DND-41 (cell line): ENCODE results near the gene PTPRR.

ENCODE experiments used
- ATAC-seq: fragments of 200-7000 bp; cut with Tn5 transposase; 3 replicates; pipeline ENCODE4 v1.9.1; 2021; ENCODE audit warnings: low read depth; ENCODE audit not compliant: insufficient read depth
- DNase-seq: peaks from one replicate; pipeline ENCODE4 v3.0.0-alpha.2; 2020
- H2AFZ ChIP-seq: 2 replicates; pipeline ENCODE4 v1.6.0; 2012; ENCODE audit warnings: low read depth, low read length
- H3K27ac ChIP-seq: 2 replicates; pipeline ENCODE4 v1.5.1; 2012; ENCODE audit warnings: low read length, inconsistent platforms
- H3K27me3 ChIP-seq: fragments of 200-600 bp; sonication (generic); 2 replicates; pipeline ENCODE4 v1.6.0; 2012; ENCODE audit warnings: low read length, mild to moderate bottlenecking, inconsistent platforms; ENCODE audit not compliant: insufficient read depth, poor library complexity
- H3K36me3 ChIP-seq: 2 replicates; pipeline ENCODE4 v1.5.1; 2012; ENCODE audit warnings: low read length, inconsistent platforms; ENCODE audit not compliant: insufficient read depth
- H3K4me1 ChIP-seq: 2 replicates; pipeline ENCODE4 v1.5.1; 2012; ENCODE audit warnings: mild to moderate bottlenecking, low read length; ENCODE audit not compliant: insufficient read depth
- H3K4me2 ChIP-seq: 2 replicates; pipeline ENCODE4 v1.6.0; 2012; ENCODE audit warnings: mild to moderate bottlenecking, moderate library complexity, low read length, inconsistent platforms; ENCODE audit not compliant: insufficient read depth
- H3K4me3 ChIP-seq, 2 experiments: fragments of 200-600 bp in 1 of 2; shearing (Covaris generic) in 1 of 2; 2 replicates each; pipeline ENCODE4 v1.5.1; 2012 to 2016; ENCODE audit warnings: inconsistent platforms in 2 of 2, low read length in 2 of 2, mild to moderate bottlenecking in 2 of 2, low read depth in 1 of 2, moderate library complexity in 1 of 2
- H3K79me2 ChIP-seq: 2 replicates; pipeline ENCODE4 v1.6.0; 2012; ENCODE audit warnings: low read length, inconsistent platforms; ENCODE audit not compliant: insufficient read depth
- H3K9ac ChIP-seq: 2 replicates; pipeline ENCODE4 v1.6.0; 2012; ENCODE audit warnings: low read depth, mild to moderate bottlenecking, inconsistent platforms, low read length, moderate library complexity
- H3K9me3 ChIP-seq: 2 replicates; pipeline ENCODE4 v1.5.1; 2012; ENCODE audit warnings: low read length, moderate library complexity, mild to moderate bottlenecking, inconsistent platforms; ENCODE audit not compliant: insufficient read depth, severe bottlenecking
- H4K20me1 ChIP-seq: 2 replicates; pipeline ENCODE4 v1.6.0; 2012; ENCODE audit warnings: low read length; ENCODE audit not compliant: insufficient read depth
- EZH2 ChIP-seq: IDR thresholded peaks from 3 replicates; pipeline ENCODE4 v1.6.1; 2012; ENCODE audit warnings: borderline replicate concordance, low read depth, mild to moderate bottlenecking, moderate library complexity, low read length, inconsistent platforms; ENCODE audit not compliant: severe bottlenecking
- TF ChIP-seq, protein P1 (sequence below): IDR thresholded peaks from 2 replicates; pipeline ENCODE4 v1.5.1; 2012; ENCODE audit warnings: borderline replicate concordance, low read length, moderate library complexity, mild to moderate bottlenecking; ENCODE audit not compliant: poor library complexity, severe bottlenecking; ENCODE audit errors: extremely low read depth

PTPRR gene

DNA sequence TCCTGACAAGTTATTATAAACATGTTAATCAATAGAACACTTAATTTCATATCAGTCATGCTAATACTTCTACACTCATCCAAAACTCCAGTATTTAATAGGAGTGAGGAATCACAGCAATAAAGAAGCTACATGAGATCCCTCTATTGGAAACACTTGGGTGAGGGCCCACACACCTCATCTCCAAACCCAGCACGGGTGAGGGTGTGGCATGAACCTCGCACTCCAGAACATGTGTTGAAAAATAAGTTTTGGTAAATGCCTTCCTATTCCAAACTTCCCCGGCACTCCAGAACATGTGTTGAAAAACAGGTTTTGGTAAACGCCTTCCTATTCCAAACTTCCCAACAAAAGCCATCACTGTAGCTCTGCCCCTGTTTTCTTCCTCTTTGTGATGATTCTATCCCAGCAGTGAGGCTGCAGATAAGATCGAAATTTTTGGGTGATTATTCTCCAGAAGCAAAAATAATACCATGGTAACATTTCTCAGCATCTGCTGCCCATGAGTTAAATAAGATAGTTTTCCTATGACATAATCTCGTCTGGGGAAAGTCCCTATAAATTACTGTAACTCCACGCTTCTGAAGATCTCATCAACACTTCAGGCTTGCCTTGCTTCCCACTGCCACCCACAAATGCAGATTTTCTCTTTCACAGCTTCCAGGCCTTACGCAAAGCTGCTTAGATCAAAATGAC, 258.9 kb downstream of the PTPRR start:
- no peak for ATAC-seq
- Histone ChIP-seq H2AFZ (no peak overlapping the region), H3K4me2 (no peak overlapping the region), H3K79me2 (no peaks in the 10 kb centered on the region), H3K4me3 (no peak overlapping the region), H3K4me1 (no peaks in the 10 kb centered on the region), H3K27ac (no peak overlapping the region), H3K36me3 (no peaks in the 10 kb centered on the region), H3K9ac (no peak overlapping the region), H3K27me3 (no peaks in the 10 kb centered on the region), H4K20me1 (no peaks in the 10 kb centered on the region), H3K9me3 (no peaks in the 10 kb centered on the region)
- no peak for DNase-seq
- TF ChIP-seq, protein P1, sequence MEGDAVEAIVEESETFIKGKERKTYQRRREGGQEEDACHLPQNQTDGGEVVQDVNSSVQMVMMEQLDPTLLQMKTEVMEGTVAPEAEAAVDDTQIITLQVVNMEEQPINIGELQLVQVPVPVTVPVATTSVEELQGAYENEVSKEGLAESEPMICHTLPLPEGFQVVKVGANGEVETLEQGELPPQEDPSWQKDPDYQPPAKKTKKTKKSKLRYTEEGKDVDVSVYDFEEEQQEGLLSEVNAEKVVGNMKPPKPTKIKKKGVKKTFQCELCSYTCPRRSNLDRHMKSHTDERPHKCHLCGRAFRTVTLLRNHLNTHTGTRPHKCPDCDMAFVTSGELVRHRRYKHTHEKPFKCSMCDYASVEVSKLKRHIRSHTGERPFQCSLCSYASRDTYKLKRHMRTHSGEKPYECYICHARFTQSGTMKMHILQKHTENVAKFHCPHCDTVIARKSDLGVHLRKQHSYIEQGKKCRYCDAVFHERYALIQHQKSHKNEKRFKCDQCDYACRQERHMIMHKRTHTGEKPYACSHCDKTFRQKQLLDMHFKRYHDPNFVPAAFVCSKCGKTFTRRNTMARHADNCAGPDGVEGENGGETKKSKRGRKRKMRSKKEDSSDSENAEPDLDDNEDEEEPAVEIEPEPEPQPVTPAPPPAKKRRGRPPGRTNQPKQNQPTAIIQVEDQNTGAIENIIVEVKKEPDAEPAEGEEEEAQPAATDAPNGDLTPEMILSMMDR, result no peak
- TF ChIP-seq EZH2, result no peak

DNA sequence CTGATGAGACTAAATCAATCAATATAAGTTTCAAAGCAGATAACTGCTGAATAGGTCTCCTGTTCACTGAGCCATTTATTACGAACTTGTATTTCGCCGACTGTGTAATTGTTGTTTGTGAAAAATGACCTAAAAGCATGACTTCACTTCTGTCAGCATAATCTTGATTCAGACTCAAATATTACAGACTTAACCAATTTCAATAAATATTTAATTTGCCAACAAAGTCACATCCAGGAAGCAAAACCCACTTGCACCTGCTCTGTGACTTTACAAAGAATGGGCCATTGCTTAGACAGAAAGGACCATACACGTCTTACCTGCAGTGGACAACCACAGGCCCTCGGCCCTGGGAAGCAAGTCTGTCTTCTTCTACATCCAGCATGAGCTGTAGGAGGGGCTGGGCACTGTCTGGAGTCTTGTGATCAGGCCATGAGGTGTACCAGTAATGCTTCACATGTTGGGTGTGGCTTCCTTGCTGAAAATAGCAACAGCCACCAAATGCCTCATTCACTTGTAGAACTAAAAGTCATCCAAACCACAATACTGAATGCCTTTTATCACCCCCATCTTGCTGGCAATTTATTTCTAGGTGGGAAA, 259.8 kb downstream of the PTPRR start:
- TF ChIP-seq, protein P1, result no peak
- TF ChIP-seq EZH2, result no peak
- DNase-seq (no peak), ATAC-seq (no peak)
- Histone ChIP-seq H4K20me1 (no peaks in the 10 kb centered on the region), H3K36me3 (no peaks in the 10 kb centered on the region), H2AFZ (no peak overlapping the region), H3K9ac (no peak overlapping the region), H3K9me3 (no peaks in the 10 kb centered on the region), H3K4me1 (no peaks in the 10 kb centered on the region), H3K4me3 (no peak overlapping the region), H3K4me2 (no peak overlapping the region), H3K27ac (no peak overlapping the region), H3K79me2 (no peaks in the 10 kb centered on the region), H3K27me3 (no peaks in the 10 kb centered on the region)

GRCh38 chr12:70660002-70660604, 260.4 kb downstream of the PTPRR start:
- no peak for ATAC-seq
- H3K27me3 ChIP-seq, result no peaks in the 10 kb centered on the region
- no peak overlapping the region for H3K4me2 ChIP-seq

More at GRCh38 chr12:70660002-70660604, 260.4 kb downstream of the PTPRR start:
- no peak overlapping the region for H2AFZ ChIP-seq
- no peak overlapping the region for H3K9ac ChIP-seq
- H3K9me3 ChIP-seq, result no peaks in the 10 kb centered on the region
- H3K79me2 ChIP-seq, result no peaks in the 10 kb centered on the region
- no peaks in the 10 kb centered on the region for H4K20me1 ChIP-seq
- H3K4me1 ChIP-seq, result no peaks in the 10 kb centered on the region
- H3K27ac ChIP-seq, result no peak overlapping the region
- H3K4me3 ChIP-seq, result no peak overlapping the region
- TF ChIP-seq, protein P1, result no peak
- TF ChIP-seq EZH2, result no peak
- H3K36me3 ChIP-seq, result no peaks in the 10 kb centered on the region
- DNase-seq, result no peak
